ENCODE data around the gene FIP1L1.
"Not testable (repeated sequence)": the region's sequence is repeated elsewhere in the genome, so short reads cannot be mapped to it uniquely, and the experiment has no call there.

The FIP1L1 gene

GRCh38 chr4:53378171-53378482 lies 686 bp downstream of the FIP1L1 start:
- no peak for DNase-seq

GRCh38 chr4:53380221-53380620 lies 2.8 kb downstream of the FIP1L1 start:
- no peak for DNase-seq

- DNase-seq: not testable (repeated sequence)
Measured at GRCh38 chr4:53409479-53409878, 32.0 kb downstream of the FIP1L1 start.

GRCh38 chr4:53419208-53419607 lies 41.8 kb downstream of the FIP1L1 start:
- no peak for DNase-seq

GRCh38 chr4:53421791-53422190 lies 44.4 kb downstream of the FIP1L1 start:
- DNase-seq: no peak

- no peak for DNase-seq
Measured at GRCh38 chr4:53422367-53422766, 44.9 kb downstream of the FIP1L1 start.

- no peak for DNase-seq
Measured at GRCh38 chr4:53424280-53424679, 46.8 kb downstream of the FIP1L1 start.

- DNase-seq: no peak
Measured at GRCh38 chr4:53427366-53427765, 49.9 kb downstream of the FIP1L1 start.

GRCh38 chr4:53431052-53431451 lies 53.6 kb downstream of the FIP1L1 start:
- no peak for DNase-seq

- DNase-seq: no peak
Measured at GRCh38 chr4:53432528-53433424, 55.3 kb downstream of the FIP1L1 start.

GRCh38 chr4:53436251-53436650 lies 58.8 kb downstream of the FIP1L1 start:
- DNase-seq: no peak

- DNase-seq: no peak
Measured at GRCh38 chr4:53441564-53441963, 64.1 kb downstream of the FIP1L1 start.

- no peak for DNase-seq
Measured at GRCh38 chr4:53444954-53445353, 67.5 kb downstream of the FIP1L1 start.

GRCh38 chr4:53450773-53451172 lies 73.3 kb downstream of the FIP1L1 start:
- no peak for DNase-seq

- DNase-seq: no peak
Measured at GRCh38 chr4:53453385-53453784, 75.9 kb downstream of the FIP1L1 start.

GRCh38 chr4:53455766-53456165 lies 78.3 kb downstream of the FIP1L1 start:
- no peak for DNase-seq

GRCh38 chr4:53456178-53456577 lies 78.7 kb downstream of the FIP1L1 start:
- DNase-seq: no peak

- no peak for DNase-seq
Measured at GRCh38 chr4:53459548-53459947, 82.1 kb downstream of the FIP1L1 start.

GRCh38 chr4:53461244-53461643 lies 83.8 kb downstream of the FIP1L1 start:
- no peak for DNase-seq

GRCh38 chr4:53463340-53463739 lies 85.9 kb downstream of the FIP1L1 start:
- DNase-seq: no peak

- DNase-seq: no peak
Measured at GRCh38 chr4:53465281-53465680, 87.8 kb downstream of the FIP1L1 start.

- DNase-seq: no peak
Measured at GRCh38 chr4:53465891-53466290, 88.5 kb downstream of the FIP1L1 start.

GRCh38 chr4:53466576-53466975 lies 89.1 kb downstream of the FIP1L1 start:
- DNase-seq: not testable (repeated sequence)

GRCh38 chr4:53476232-53477037 lies 99.0 kb downstream of the FIP1L1 start:
- no peak for DNase-seq
